Peyer's patch (tissue), 4 donors: ENCODE data around the gene EMC8.

Source experiments
- CTCF ChIP-seq, 6 experiments: fragments of 450-650 bp in 4 of 6; fragments of 200-600 bp in 2 of 6; sonication (generic) in 1 of 6; IDR thresholded peaks; one replicate each; pipeline ENCODE4 v1.5.1; 2017 to 2019; ENCODE audit warnings: antibody characterized with exemption in 6 of 6, mild to moderate bottlenecking in 3 of 6, moderate library complexity in 1 of 6
- POLR2A ChIP-seq, 2 donors: fragments of 450-650 bp; IDR thresholded peaks; one replicate each; pipeline ENCODE4 v1.5.1; 2017; ENCODE audit warnings: antibody characterized with exemption in 2 of 2, mild to moderate bottlenecking in 2 of 2, moderate library complexity in 2 of 2

DNA sequence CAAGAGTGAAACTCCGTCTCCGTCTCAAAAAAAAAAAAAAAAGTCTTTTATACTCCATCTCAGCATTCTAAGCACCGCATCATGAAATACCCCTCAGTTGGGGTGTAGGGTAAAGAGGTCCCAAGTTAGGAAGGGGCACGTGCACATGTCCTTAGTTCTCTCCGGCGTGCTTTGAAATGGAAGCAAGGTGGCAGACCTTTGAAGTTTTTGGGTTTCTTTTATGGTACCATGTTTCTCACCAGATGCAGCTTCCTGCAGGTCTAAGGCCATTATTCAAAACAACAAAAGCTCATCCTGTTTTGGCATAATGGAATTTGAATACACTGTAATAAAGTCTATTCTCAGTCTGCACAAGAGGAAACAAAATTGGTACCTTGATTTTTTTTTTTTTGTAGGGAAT is 9.6 kb downstream of the EMC8 start:
- no peak for TF ChIP-seq CTCF (IDR thresholded peaks at IDR 0.05)
- no peak for TF ChIP-seq POLR2A (IDR thresholded peaks at IDR 0.05)
